Spleen (tissue), 11 donors: Measurements from ENCODE around the gene ITIH3. TPM values are rescaled to one million over a fixed set of nuclear protein-coding genes. Genes with fewer than 3 reads are reported as not detected.

Source experiments
- DNase-seq: peaks from one replicate; pipeline ENCODE4 v3.0.0-alpha.2; 2020
- H3K27ac ChIP-seq, 8 donors: fragments of 200-600 bp; sonication (generic) in 7 of 8; 1 replicate in 4 of 8; 2 replicates in 4 of 8; pipeline versions ENCODE4 v1.5.0 to v1.8.0; 2016 to 2021; ENCODE audit warnings: inconsistent platforms in 4 of 8, mild to moderate bottlenecking in 4 of 8, moderate library complexity in 1 of 8
- H3K27me3 ChIP-seq, 7 donors: fragments of 200-600 bp; sonication (generic) in 6 of 7; replicated peaks in 1 of 7; 1 replicate in 4 of 7; 2 replicates in 3 of 7; pipeline versions ENCODE4 v1.5.0 to v1.8.0; 2016 to 2021; ENCODE audit warnings: inconsistent platforms in 3 of 7, mild to moderate bottlenecking in 1 of 7
- H3K36me3 ChIP-seq, 6 donors: fragments of 200-600 bp; sonication (generic) in 5 of 6; 1 replicate in 4 of 6; 2 replicates in 2 of 6; pipeline versions ENCODE4 v1.5.0 to v1.8.0; 2016 to 2021; ENCODE audit warnings: inconsistent platforms in 2 of 6
- H3K4me1 ChIP-seq, 6 donors: fragments of 200-600 bp; sonication (generic) in 5 of 6; 1 replicate in 3 of 6; 2 replicates in 3 of 6; pipeline versions ENCODE4 v1.5.0 to v1.8.0; 2016 to 2021; ENCODE audit warnings: inconsistent platforms in 3 of 6
- H3K4me3 ChIP-seq, 8 donors: fragments of 200-600 bp; sonication (generic) in 7 of 8; 1 replicate in 4 of 8; 2 replicates in 4 of 8; pipeline versions ENCODE4 v1.5.0 to v1.8.0; 2016 to 2021; ENCODE audit warnings: inconsistent platforms in 4 of 8, mild to moderate bottlenecking in 4 of 8, moderate library complexity in 2 of 8
- H3K9me3 ChIP-seq, 8 donors: fragments of 200-600 bp; sonication (generic) in 7 of 8; 1 replicate in 4 of 8; 2 replicates in 4 of 8; pipeline versions ENCODE4 v1.5.0 to v1.8.0; 2016 to 2021; ENCODE audit warnings: inconsistent platforms in 4 of 8
- CTCF ChIP-seq, 11 experiments: fragments of 200-600 bp in 7 of 11; fragments of 450-650 bp in 4 of 11; sonication (generic) in 4 of 11; IDR thresholded peaks in 8 of 11; conservative IDR thresholded peaks in 3 of 11; 1 replicate in 7 of 11; 2 replicates in 4 of 11; pipeline versions ENCODE4 v1.4.0 to v1.8.0; 2016 to 2021; ENCODE audit warnings: antibody characterized with exemption in 11 of 11, inconsistent platforms in 4 of 11, mild to moderate bottlenecking in 1 of 11
- POLR2A ChIP-seq, 3 donors: fragments of 450-650 bp; IDR thresholded peaks; one replicate each; pipeline ENCODE4 v1.5.1; 2017; ENCODE audit warnings: antibody characterized with exemption in 3 of 3, mild to moderate bottlenecking in 1 of 3
- POLR2AphosphoS5 ChIP-seq, 3 donors: sonication (generic); formaldehyde crosslinking; IDR thresholded peaks; one replicate each; pipeline ENCODE4 v1.5.1; 2017; ENCODE audit warnings: antibody characterized with exemption in 3 of 3
- WGBS, 5 donors: extraction: QIAGEN DNeasy Blood & Tissue Kit in 3 of 5; methylation state at CpG; one replicate each; pipeline versions ENCODE4 v1.1.5 to v1.1.7; 2013 to 2018; 5-methylcytosine and 5-hydroxymethylcytosine counted together
- intact Hi-C: fragments of 100-400 bp; cut with DNase I; formaldehyde crosslinking; loops from one replicate; pipeline ENCODE4 v1.15.0; 2023; ENCODE audit warnings: low total_unique reads
- polyA plus RNA-seq, 3 donors: library from polyadenylated mRNA; stranded (reverse); fragments of 200-250 nt; gene quantifications; one replicate each; pipeline ENCODE4 v1.2.1, GENCODE V29; 2013
- total RNA-seq, 7 donors: library from RNA; depleted of rRNA in 3 of 7; stranded (reverse); fragments of >200 nt in 3 of 7; fragmentation: NEBNext Ultra II Directional in 4 of 7; extraction: Animal tissue kit (Norgen Biotek cat#: 25700) in 4 of 7; gene quantifications; one replicate each; pipeline versions ENCODE4 v1.1.0 to v1.2.1, GENCODE V29; 2016 to 2021
- donor health status: healthy with polysubstance abuse.
- donor health status: DM: no; HTN: no; CAD: no; lungs with moderate emphysema.
- donor health status: DM: no; HTN: no; CAD: no.
- donor health status: Bipolar disorder and iron deficiency.
- donor health status: healthy.
- donor health status: DM: no; HTN: no; CAD: no.
- donor health status: DM: yes; HTN: yes; CAD: no.

The ITIH3 gene
- total and polyA plus RNA-seq, 10 donors, result 8.0 to 53.7 (median 16.5) TPM

- no peak for DNase-seq
- H3K36me3 ChIP-seq, result peaks cover 0 to 66% (median 13%) of the 10 kb centered on the region in 6 donors
- H3K27me3 ChIP-seq, result no peaks in the 10 kb centered on the region
- H3K27ac ChIP-seq, result no peak overlapping the region
- intact Hi-C loops, result no loop called here
- TF ChIP-seq POLR2AphosphoS5 (IDR thresholded peaks at IDR 0.05) (no peak), POLR2A (IDR thresholded peaks at IDR 0.05) (no peak), CTCF (IDR thresholded peaks at IDR 0.05 in 8 of 11, conservative IDR thresholded peaks at IDR 0.05 in 3 of 11) (no peak)
- 77 to 80% (median 77%) methylated on average over 8 to 10 of the region's 10 CpGs for WGBS, 5 donors
- no peaks in the 10 kb centered on the region for H3K9me3 ChIP-seq
- H3K4me1 ChIP-seq, result no peaks in the 10 kb centered on the region
- H3K4me3 ChIP-seq, result no peak overlapping the region
Measured at GRCh38 chr3:52827866-52828376, 33.3 kb downstream of the ITIH3 start.

GRCh38 chr3:52829482-52829881, 34.9 kb downstream of the ITIH3 start:
- Histone ChIP-seq H3K27me3 (no peaks in the 10 kb centered on the region), H3K27ac (no peak overlapping the region), H3K36me3 (peaks cover 0 to 65% (median 3%) of the 10 kb centered on the region in 6 donors), H3K4me1 (no peaks in the 10 kb centered on the region), H3K9me3 (no peaks in the 10 kb centered on the region), H3K4me3 (no peak overlapping the region)
- no peak for TF ChIP-seq POLR2A (IDR thresholded peaks at IDR 0.05)
- intact Hi-C loops, result no loop called here
- 71 to 98% (median 91%) methylated on average over 1 to 3 of the region's 3 CpGs for WGBS, 5 donors
- no peak for DNase-seq

- H3K4me1 ChIP-seq, result no peaks in the 10 kb centered on the region
- TF ChIP-seq POLR2AphosphoS5 (IDR thresholded peaks at IDR 0.05) (peak in 1 of 3 donors; percentile 1), POLR2A (IDR thresholded peaks at IDR 0.05) (no peak)
- no peak overlapping the region for H3K27ac ChIP-seq
- H3K36me3 ChIP-seq, result peaks cover 0 to 65% (median 3%) of the 10 kb centered on the region in 6 donors
- no peaks in the 10 kb centered on the region for H3K9me3 ChIP-seq
- no peak overlapping the region for H3K4me3 ChIP-seq
- intact Hi-C loops, result no loop called here
- 83 to 94% (median 84%) methylated on average over 7 to 10 of the region's 10 CpGs for WGBS, 5 donors
- H3K27me3 ChIP-seq, result no peaks in the 10 kb centered on the region
- DNase-seq, result no peak
Measured at GRCh38 chr3:52829906-52830463, 35.4 kb downstream of the ITIH3 start.

- no peak for TF ChIP-seq POLR2A (IDR thresholded peaks at IDR 0.05)
- TF ChIP-seq POLR2AphosphoS5 (IDR thresholded peaks at IDR 0.05), result no peak
- no peak for TF ChIP-seq CTCF (IDR thresholded peaks at IDR 0.05 in 8 of 11, conservative IDR thresholded peaks at IDR 0.05 in 3 of 11)
- WGBS, 5 donors, result 83 to 88% (median 86%) methylated on average over 14 to 16 of the region's 16 CpGs
- Histone ChIP-seq H3K27ac (no peak within 1 kb of the TSS), H3K4me3 (no peak within 1 kb of the TSS), H3K4me1 (no peaks in the 10 kb centered on the region), H3K9me3 (no peaks in the 10 kb centered on the region), H3K36me3 (peaks cover 0 to 69% (median 6%) of the 10 kb centered on the region in 6 donors), H3K27me3 (no peaks in the 10 kb centered on the region)
- intact Hi-C loops, result no loop called here
- no peak for DNase-seq
Measured at GRCh38 chr3:52830535-52831258, 36.1 kb downstream of the ITIH3 start, which contains the start of gene ITIH4. ITIH4 (minus strand) TSS chr3:52830672; CDS start chr3:52830642, 30 bp downstream.
